Mesenchymal stem cell (in vitro differentiated cells and primary cell): ENCODE measurements around the gene C22orf31.
A peak's percentile ranks its signal among the peaks of the same experiment; 100 is the strongest.
"Not testable (repeated sequence)": the region's sequence is repeated elsewhere in the genome, so short reads cannot be mapped to it uniquely, and the experiment has no call there.

Experiments used
- DNase-seq: peaks from one replicate; pipeline ENCODE4 v3.0.0-alpha.2; 2013
- H2AFZ ChIP-seq: one replicate; pipeline ENCODE4 v1.6.1; 2013; ENCODE audit warnings: low read depth, mild to moderate bottlenecking, control low read depth, inconsistent platforms, low read length, moderate library complexity
- H2AK5ac ChIP-seq: 2 replicates; pipeline ENCODE4 v1.6.1; 2013; ENCODE audit warnings: low read length, moderate library complexity, mild to moderate bottlenecking, inconsistent platforms; ENCODE audit not compliant: severe bottlenecking
- H2BK120ac ChIP-seq: one replicate; pipeline ENCODE4 v1.6.1; 2013; ENCODE audit warnings: low read depth, mild to moderate bottlenecking, inconsistent platforms, low read length, moderate library complexity
- H2BK12ac ChIP-seq, 2 experiments: one replicate each; pipeline ENCODE4 v1.6.1; 2013; ENCODE audit warnings: inconsistent platforms in 2 of 2, low read length in 2 of 2, mild to moderate bottlenecking in 2 of 2, moderate library complexity in 2 of 2, control low read depth in 1 of 2
- H2BK15ac ChIP-seq: one replicate; pipeline ENCODE4 v1.6.1; 2013; ENCODE audit warnings: mild to moderate bottlenecking, low read depth, inconsistent platforms; ENCODE audit not compliant: poor library complexity, severe bottlenecking
- H2BK5ac ChIP-seq: 2 replicates; pipeline ENCODE4 v1.6.1; 2013; ENCODE audit warnings: low read depth, mild to moderate bottlenecking, low read length, control low read depth, inconsistent platforms; ENCODE audit not compliant: poor library complexity, severe bottlenecking
- H3K14ac ChIP-seq, 2 experiments: one replicate each; pipeline ENCODE4 v1.6.1; 2013; ENCODE audit warnings: inconsistent platforms in 2 of 2, low read length in 2 of 2, control low read depth in 1 of 2, mild to moderate bottlenecking in 1 of 2, moderate library complexity in 1 of 2
- H3K18ac ChIP-seq, 2 experiments: one replicate each; pipeline ENCODE4 v1.6.1; 2013; ENCODE audit warnings: inconsistent platforms in 2 of 2, low read length in 2 of 2, control low read depth in 1 of 2, low read depth in 1 of 2, mild to moderate bottlenecking in 1 of 2
- H3K23ac ChIP-seq, 2 experiments: one replicate each; pipeline ENCODE4 v1.6.1; 2013; ENCODE audit warnings: inconsistent platforms in 2 of 2, low read length in 2 of 2, mild to moderate bottlenecking in 2 of 2, moderate library complexity in 2 of 2, control low read depth in 1 of 2
- H3K27ac ChIP-seq: 2 replicates; pipeline ENCODE4 v1.5.1; 2013; ENCODE audit warnings: mild to moderate bottlenecking, moderate library complexity, low read length, control low read depth, inconsistent platforms; ENCODE audit not compliant: poor library complexity, severe bottlenecking
- H3K27me3 ChIP-seq, 2 experiments: 2 replicates each; pipeline versions ENCODE4 v1.6.1 to v1.7.0; 2013; ENCODE audit warnings: low read length in 2 of 2, mild to moderate bottlenecking in 2 of 2, moderate library complexity in 2 of 2, control low read depth in 1 of 2, inconsistent platforms in 1 of 2; ENCODE audit not compliant: control insufficient read depth in 1 of 2, insufficient read depth in 1 of 2
- H3K36me3 ChIP-seq, 2 experiments: 2 replicates each; pipeline versions ENCODE4 v1.6.1 to v1.7.0; 2013; ENCODE audit warnings: low read length in 2 of 2, control low read depth in 1 of 2, inconsistent platforms in 1 of 2, low read depth in 1 of 2, mild to moderate bottlenecking in 1 of 2; ENCODE audit not compliant: insufficient read depth in 2 of 2, control insufficient read depth in 1 of 2
- H3K4ac ChIP-seq, 2 experiments: one replicate each; pipeline ENCODE4 v1.6.1; 2013; ENCODE audit warnings: inconsistent platforms in 2 of 2, low read length in 2 of 2, mild to moderate bottlenecking in 2 of 2, moderate library complexity in 2 of 2, control low read depth in 1 of 2, low read depth in 1 of 2
- H3K4me1 ChIP-seq: 2 replicates; pipeline ENCODE4 v1.6.1; 2013; ENCODE audit warnings: low read depth, low read length, control low read depth; ENCODE audit not compliant: control insufficient read depth, insufficient read depth
- H3K4me2 ChIP-seq: 2 replicates; pipeline ENCODE4 v1.6.1; 2013; ENCODE audit warnings: low read length, mild to moderate bottlenecking, inconsistent platforms; ENCODE audit not compliant: poor library complexity, severe bottlenecking
- H3K4me3 ChIP-seq, 2 experiments: 2 replicates each; pipeline versions ENCODE4 v1.5.1 to v1.7.0; 2013; ENCODE audit warnings: low read length in 2 of 2, mild to moderate bottlenecking in 2 of 2, control low read depth in 1 of 2, low read depth in 1 of 2; ENCODE audit not compliant: insufficient read depth in 1 of 2
- H3K79me1 ChIP-seq: replicated peaks from 2 replicates; pipeline ENCODE4 v1.6.1; 2013; ENCODE audit warnings: mild to moderate bottlenecking, control low read depth, low read length, inconsistent platforms; ENCODE audit not compliant: poor library complexity, severe bottlenecking
- H3K9ac ChIP-seq: 2 replicates; pipeline ENCODE4 v1.7.0; 2013; ENCODE audit warnings: mild to moderate bottlenecking, low read length, moderate library complexity
- H3K9me3 ChIP-seq: 2 replicates; pipeline ENCODE4 v1.7.0; 2013; ENCODE audit warnings: mild to moderate bottlenecking, low read length; ENCODE audit not compliant: control insufficient read depth
- H4K8ac ChIP-seq: one replicate; pipeline ENCODE4 v1.6.1; 2013; ENCODE audit warnings: inconsistent platforms, mild to moderate bottlenecking, low read length, moderate library complexity
- H4K91ac ChIP-seq: one replicate; pipeline ENCODE4 v1.6.1; 2013; ENCODE audit warnings: mild to moderate bottlenecking, low read length, inconsistent platforms
- WGBS: methylation state at CpG from one replicate; pipeline ENCODE4 v1.1.7; 2013; ENCODE audit warnings: mixed read lengths; 5-methylcytosine and 5-hydroxymethylcytosine counted together

C22orf31 gene

GRCh38 chr22:29088809-29089208 lies 27.2 kb upstream of the C22orf31 start:
- Histone ChIP-seq H3K4ac (no peak overlapping the region), H4K8ac (no peak overlapping the region), H3K9ac (no peak overlapping the region), H3K36me3 (no peaks in the 10 kb centered on the region), H2BK12ac (no peak overlapping the region), H2BK5ac (no peak overlapping the region), H3K4me1 (no peaks in the 10 kb centered on the region), H2BK15ac (no peak overlapping the region), H3K4me3 (no peak overlapping the region), H3K18ac (no peak overlapping the region), H2AK5ac (no peak overlapping the region), H2BK120ac (no peak overlapping the region), H2AFZ (no peak overlapping the region), H3K4me2 (no peak overlapping the region), H3K14ac (no peak overlapping the region), H3K23ac (no peak overlapping the region), H4K91ac (no peak overlapping the region), H3K79me1 (no peaks in the 10 kb centered on the region), H3K27ac (no peak overlapping the region), H3K9me3 (no peaks in the 10 kb centered on the region), H3K27me3 (no peaks in the 10 kb centered on the region)
- DNase-seq, result no peak
- WGBS, result 97% methylated on average over 2 of the region's 3 CpGs

- Histone ChIP-seq H4K91ac (no peak overlapping the region), H3K79me1 (no peaks in the 10 kb centered on the region), H2BK12ac (no peak overlapping the region), H3K14ac (no peak overlapping the region), H3K27me3 (no peaks in the 10 kb centered on the region), H3K36me3 (no peaks in the 10 kb centered on the region), H3K27ac (no peak overlapping the region), H2BK5ac (no peak overlapping the region), H2AK5ac (no peak overlapping the region), H3K4me2 (no peak overlapping the region), H3K4me1 (no peaks in the 10 kb centered on the region), H3K18ac (no peak overlapping the region), H3K4me3 (no peak overlapping the region), H3K9ac (no peak overlapping the region), H3K4ac (no peak overlapping the region), H4K8ac (no peak overlapping the region), H3K23ac (no peak overlapping the region), H2BK15ac (no peak overlapping the region), H2AFZ (no peak overlapping the region), H2BK120ac (no peak overlapping the region), H3K9me3 (no peaks in the 10 kb centered on the region)
- DNase-seq, result no peak
- no CpG with 5 or more reads among the region's 2 CpGs for WGBS
These were observed 25.4 kb upstream of the C22orf31 start for GRCh38 chr22:29087012-29087411.

- H3K4me3 ChIP-seq, result no peak overlapping the region
- no peak overlapping the region for H2AFZ ChIP-seq
- no peak overlapping the region for H2AK5ac ChIP-seq
- H3K4ac ChIP-seq, result no peak overlapping the region
- H3K4me2 ChIP-seq, result no peak overlapping the region
- H2BK120ac ChIP-seq, result no peak overlapping the region
- no peaks in the 10 kb centered on the region for H3K79me1 ChIP-seq
- no peaks in the 10 kb centered on the region for H3K36me3 ChIP-seq
- H3K23ac ChIP-seq, result no peak overlapping the region
- no peak overlapping the region for H3K27ac ChIP-seq
- H2BK5ac ChIP-seq, result no peak overlapping the region
- peak; percentile 86 for DNase-seq
- H2BK12ac ChIP-seq, result no peak overlapping the region
- no peaks in the 10 kb centered on the region for H3K27me3 ChIP-seq
- H3K9ac ChIP-seq, result no peak overlapping the region
- H3K4me1 ChIP-seq, result no peaks in the 10 kb centered on the region
- H4K91ac ChIP-seq, result no peak overlapping the region
- no peak overlapping the region for H2BK15ac ChIP-seq
- H3K14ac ChIP-seq, result no peak overlapping the region
- no peaks in the 10 kb centered on the region for H3K9me3 ChIP-seq
- WGBS, result 23% methylated on average over 5 of the region's 5 CpGs
- H3K18ac ChIP-seq, result no peak overlapping the region
- H4K8ac ChIP-seq, result no peak overlapping the region
These were observed 22.4 kb upstream of the C22orf31 start for GRCh38 chr22:29083933-29084591.

- not testable (repeated sequence) for H2AK5ac ChIP-seq, H3K4ac ChIP-seq, H4K8ac ChIP-seq, H2BK12ac ChIP-seq, H2BK5ac ChIP-seq, H3K79me1 ChIP-seq, H3K14ac ChIP-seq, H3K9me3 ChIP-seq, H2BK120ac ChIP-seq, H3K18ac ChIP-seq, H3K23ac ChIP-seq, H3K4me1 ChIP-seq, H3K4me3 ChIP-seq, H2AFZ ChIP-seq, DNase-seq, H3K27ac ChIP-seq, H3K27me3 ChIP-seq, H2BK15ac ChIP-seq, H3K9ac ChIP-seq, H3K4me2 ChIP-seq, H3K36me3 ChIP-seq, H4K91ac ChIP-seq
- WGBS, result 59% methylated on average over 6 of the region's 7 CpGs
These were observed 21.9 kb upstream of the C22orf31 start for GRCh38 chr22:29083576-29083932.
